ENCODE data around the gene ATP5PB.
A peak's percentile ranks its signal among the peaks of the same experiment; 100 is the strongest.

ATP5PB gene

DNA sequence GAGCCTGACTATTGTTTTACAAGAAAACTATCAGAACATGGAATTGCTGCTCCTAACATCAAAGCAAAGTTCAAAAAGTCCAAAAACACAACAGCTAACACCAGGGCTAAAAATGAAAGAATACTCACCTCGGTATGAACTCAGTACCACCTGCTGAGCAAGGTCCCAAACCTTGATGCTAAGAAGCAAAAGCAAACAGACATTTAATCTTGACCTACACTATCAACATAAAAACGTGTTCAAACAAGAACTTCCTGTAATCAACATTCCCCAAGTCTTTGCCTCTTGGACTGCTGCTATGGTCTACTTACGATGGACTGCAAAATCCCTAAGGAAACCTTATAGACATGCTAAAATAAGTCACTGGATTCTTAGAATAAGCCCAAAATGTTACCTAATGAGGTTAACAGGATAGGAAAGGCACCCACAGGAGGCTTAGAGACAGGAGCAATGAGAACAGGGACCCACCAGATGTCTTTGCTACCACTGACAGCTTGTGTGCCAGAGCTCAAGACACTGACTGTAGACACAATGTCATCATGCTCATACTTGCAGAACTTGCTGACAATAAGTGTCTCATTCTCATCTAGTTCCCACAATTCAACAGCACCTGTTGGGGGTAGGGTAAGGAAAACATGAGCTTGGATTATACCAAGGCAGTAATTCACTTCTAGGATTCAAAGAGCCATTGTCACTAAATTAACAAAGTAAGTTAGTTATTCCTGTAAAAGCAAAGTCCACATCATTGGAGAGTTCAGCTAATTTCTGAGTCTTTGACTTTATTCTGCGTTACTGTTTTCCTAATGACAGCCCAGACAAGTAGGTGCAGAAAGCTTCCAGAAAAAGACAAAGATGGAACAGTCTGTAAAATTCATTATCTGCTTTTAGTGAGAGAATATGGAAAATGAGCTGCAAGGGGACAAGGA, 2.0 kb upstream of the ATP5PB start:
- DNase-seq: no peak

DNA sequence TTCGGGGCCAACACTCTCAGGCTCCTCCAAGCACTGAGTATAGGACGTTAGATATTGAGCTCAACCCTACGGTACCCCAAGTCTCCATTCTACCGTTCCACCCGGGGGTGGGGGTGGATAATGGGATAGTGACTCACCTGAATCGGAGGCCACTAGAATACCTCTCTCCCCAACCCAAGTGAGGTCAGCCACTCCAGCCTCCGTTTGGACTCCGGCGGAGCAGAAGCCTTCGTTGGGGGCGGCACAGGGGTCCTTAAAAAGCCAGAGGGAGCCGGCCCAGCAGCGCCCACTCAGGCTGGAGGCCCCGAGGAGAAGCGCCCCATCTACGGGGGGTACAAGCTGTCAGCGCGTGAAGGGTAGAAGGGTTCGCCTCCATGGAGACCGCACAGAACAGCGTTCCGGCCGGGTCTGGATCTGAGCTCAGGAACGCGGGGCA, 764 bp upstream of the ATP5PB start:
- no peak for DNase-seq

- no peak for DNase-seq
Measured at GRCh38 chr1:111449703-111450017, 396 bp downstream of the ATP5PB start.

GRCh38 chr1:111450185-111450584, 921 bp downstream of the ATP5PB start:
- DNase-seq: no peak

DNA sequence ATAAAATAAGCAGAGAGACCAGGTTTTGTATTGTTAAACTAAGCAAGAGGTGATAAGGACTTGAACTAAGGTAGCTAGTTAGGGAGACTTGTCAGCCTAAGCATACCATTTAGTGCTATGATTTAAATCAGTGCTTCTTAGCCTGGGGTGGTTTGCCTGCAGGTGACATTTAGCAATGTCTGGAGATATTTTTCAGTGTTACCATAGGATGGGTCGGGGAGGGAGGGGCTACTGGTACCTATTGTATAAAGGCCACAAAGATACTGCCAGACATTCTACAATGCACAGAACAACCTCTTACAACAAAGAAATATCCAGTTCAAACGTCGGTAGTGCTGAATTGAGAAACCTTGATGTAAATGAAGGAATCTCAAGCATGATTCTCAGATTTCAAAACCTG, 3.3 kb downstream of the ATP5PB start:
- DNase-seq: no peak

- no peak for DNase-seq
Measured at GRCh38 chr1:111453706-111454105, 4.4 kb downstream of the ATP5PB start.

- DNase-seq: no peak
Measured at GRCh38 chr1:111454859-111455641, 5.8 kb downstream of the ATP5PB start.

DNA sequence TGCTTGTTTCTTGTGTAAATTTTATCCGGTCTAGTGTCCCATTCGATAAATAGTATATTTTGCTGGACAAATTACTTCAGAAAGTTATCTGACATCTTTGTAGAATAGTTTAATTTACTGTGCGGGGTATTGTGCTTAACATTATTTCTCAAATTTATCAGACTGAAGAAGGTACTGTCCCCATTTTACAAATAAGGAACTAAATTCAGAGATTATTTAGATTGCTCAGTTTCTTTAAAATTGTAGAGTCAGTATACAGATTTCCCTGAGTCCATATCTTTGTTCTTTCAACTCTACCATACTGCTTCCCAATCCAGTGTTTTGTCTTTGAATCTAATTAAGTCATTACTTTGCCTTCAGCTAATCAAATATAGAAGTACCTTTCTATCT, 6.4 kb downstream of the ATP5PB start:
- DNase-seq: no peak

- DNase-seq: no peak
Measured at GRCh38 chr1:111461765-111462164, 12.5 kb downstream of the ATP5PB start.

DNA sequence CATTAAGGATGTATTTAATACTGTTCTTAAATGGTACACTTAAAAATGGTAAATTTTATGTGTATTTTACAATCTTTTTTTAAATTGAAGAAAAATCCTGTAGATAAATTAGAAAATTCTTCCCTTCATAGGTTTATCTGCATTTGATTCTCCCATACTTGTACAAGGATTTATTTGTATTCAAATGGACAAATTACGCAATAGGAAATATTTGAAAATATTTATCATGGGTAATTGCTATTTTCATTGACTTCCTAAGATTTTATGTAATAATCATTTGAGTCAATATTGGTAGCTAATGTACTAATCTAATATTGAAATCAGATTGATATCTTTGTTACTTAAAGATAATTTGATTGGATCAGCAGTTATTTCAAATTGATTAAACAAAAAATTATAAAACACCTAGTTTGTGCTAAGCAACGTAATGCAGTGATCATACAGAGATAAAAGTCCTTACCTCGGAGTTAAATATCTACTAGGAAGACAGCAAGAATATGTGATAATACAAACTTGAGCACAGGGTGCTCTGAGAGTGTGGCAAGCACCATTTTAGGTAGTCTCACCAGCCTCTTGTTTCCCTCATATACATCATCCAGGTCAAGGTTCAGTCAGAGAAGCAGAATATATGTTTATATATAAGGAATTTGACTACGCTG, 13.2 kb downstream of the ATP5PB start:
- DNase-seq: no peak

- peak; percentile 38 for DNase-seq
Measured at GRCh38 chr1:111463029-111463683, 13.9 kb downstream of the ATP5PB start.

- DNase-seq: no peak
Measured at GRCh38 chr1:111465754-111466153, 16.5 kb downstream of the ATP5PB start.

DNA sequence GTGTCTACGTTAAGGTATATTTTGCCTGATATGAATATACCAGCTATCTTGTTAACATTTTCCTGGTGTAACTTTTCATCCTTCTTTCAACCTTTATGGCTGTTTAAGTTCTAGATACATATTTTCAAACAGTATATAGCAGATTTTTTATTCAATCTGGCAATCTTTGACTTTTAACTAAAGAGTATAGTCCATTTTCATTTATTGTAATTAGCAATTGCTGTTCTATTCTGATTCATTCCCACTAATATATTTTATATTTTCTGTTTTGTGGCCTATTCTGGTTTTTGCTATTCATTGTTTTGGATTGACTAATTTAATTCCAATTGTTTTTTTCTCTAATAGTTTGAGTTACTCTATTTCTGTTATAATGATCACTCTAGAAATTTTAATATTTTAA, 17.2 kb downstream of the ATP5PB start:
- no peak for DNase-seq

DNA sequence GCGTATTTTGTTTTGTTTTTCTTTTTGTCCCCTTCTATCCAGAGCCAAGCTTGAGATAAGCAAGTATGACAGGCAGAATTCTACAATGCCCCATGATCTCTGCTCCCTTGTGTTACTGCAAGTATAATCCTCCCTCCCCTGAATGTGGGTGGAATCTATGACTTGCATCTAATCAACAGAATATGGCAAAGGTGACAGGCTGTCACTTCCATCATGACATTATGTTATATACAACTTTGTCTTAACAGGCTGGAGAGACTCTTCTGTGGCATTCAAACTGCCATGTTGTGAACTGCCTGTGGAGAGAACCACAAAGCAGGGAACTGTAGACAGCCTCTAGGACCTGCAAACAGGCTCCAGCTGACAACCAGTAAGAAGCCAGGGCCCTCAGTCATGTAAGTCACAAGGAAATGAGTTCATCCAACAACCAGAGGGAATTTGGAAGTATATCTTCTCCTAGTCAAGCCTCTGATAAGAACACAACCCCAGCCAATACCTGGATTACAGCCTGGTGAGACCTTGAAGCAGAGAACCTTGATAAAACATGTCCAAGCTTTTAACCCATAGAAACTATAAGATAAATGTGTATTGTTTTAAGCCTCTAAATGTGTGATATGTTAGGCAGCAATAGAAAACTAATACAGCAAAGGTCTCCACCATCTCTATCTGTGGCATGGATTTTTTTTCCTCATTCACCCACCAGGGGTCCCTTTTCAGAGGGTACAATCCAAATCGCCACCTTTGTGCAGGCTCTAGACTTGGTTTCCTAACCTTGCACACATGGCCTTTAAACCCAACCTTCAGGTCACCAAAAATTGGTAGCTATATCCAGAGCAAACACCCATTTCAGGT, 18.8 kb downstream of the ATP5PB start:
- DNase-seq: peak; percentile 32

DNA sequence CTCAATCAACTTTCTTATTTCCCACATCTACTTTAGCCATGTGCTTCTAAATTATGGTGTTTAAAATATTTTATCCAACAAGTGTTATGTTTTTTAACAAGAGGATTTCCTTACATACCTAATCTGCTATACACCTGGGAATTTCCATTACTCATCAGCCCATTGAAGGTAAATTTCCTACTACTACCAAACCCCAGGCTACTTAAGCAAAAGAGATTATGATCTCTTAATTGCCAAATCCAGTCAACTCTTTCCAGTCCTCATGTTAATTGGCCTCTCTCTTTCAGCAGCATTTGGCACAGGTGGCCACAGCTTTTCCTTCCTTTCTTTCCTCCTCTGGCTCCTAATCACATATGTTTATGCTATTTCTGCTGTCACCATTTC, 19.4 kb downstream of the ATP5PB start:
- no peak for DNase-seq

DNA sequence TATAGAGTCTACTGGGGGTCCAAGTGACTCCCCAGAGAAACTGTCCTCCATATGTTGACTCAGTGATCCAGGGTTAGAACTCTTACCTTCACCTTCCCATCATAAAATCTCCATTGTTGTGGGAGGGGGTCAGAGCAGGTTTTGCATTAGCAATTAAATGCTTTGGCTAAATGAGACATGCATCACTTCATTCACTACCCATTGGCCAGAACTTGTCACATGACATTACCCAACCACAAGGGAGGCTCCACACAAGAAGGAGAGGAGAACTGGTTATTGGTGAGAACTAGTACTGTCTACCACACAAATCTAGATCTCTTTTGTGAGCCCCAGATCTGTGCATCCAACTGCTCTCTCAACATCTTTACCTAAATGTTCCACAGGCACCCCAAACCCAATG, 20.3 kb downstream of the ATP5PB start:
- no peak for DNase-seq

- no peak for DNase-seq
Measured at GRCh38 chr1:111470596-111470995, 21.3 kb downstream of the ATP5PB start.

GRCh38 chr1:111471012-111471411, 21.7 kb downstream of the ATP5PB start:
- DNase-seq: no peak

GRCh38 chr1:111471538-111471937, 22.3 kb downstream of the ATP5PB start:
- DNase-seq: no peak

DNA sequence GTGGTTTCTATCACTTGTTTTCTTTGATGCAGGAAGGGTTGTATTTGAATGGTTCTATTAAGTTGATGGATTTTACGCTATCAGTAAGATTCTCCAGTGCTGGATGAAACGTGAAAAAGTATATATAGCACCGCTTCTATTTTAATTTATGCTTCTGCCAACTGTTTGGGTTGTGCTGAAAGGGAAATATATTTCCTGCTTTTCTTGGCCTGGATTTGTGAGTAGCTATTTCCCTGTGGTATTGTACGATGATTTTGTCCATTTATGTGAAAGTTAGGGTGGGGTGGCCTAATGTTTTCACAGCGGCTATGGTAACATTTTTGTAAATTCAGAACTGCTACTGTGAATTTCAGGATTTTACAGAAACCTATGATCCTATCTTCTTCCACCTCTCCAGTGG, 24.8 kb downstream of the ATP5PB start:
- DNase-seq: no peak

- peak; percentile 6 for DNase-seq
Measured at GRCh38 chr1:111474521-111474920, 25.3 kb downstream of the ATP5PB start.

DNA sequence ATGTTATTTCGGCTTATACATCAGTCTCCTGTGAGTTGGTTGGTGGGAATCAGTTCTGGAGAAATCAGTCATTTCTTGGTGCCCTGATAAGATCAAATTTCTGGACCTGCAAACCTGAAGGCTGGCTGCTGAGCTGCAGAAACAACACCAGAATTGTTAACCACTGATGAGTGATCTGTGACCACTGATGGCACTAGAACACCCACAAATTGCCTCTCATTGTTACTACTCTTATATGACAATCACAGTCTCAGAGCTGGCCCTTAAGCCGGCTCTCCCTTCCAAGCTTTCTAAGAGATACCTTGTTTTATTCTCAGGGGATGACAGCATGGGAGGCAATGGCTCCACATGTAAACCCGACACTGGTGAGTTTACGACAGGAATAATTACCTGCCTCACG, 26.4 kb downstream of the ATP5PB start:
- no peak for DNase-seq
